Adrenal gland (tissue), 12 donors: Measurements from ENCODE around the gene TCEA3. TPM values are rescaled to one million over a fixed set of nuclear protein-coding genes. Genes with fewer than 3 reads are reported as not detected.

ENCODE experiments used
- DNase-seq, 7 donors: peaks; one replicate each; pipeline ENCODE4 v3.0.0-alpha.2; 2019 to 2020
- H3K27ac ChIP-seq, 5 donors: fragments of 200-600 bp; sonication (generic) in 4 of 5; 1 replicate in 3 of 5; 2 replicates in 2 of 5; pipeline versions ENCODE4 v1.5.1 to v1.8.0; 2016 to 2020; ENCODE audit warnings: mild to moderate bottlenecking in 1 of 5
- H3K27me3 ChIP-seq: fragments of 200-600 bp; 2 replicates; pipeline ENCODE4 v1.8.0; 2021
- H3K36me3 ChIP-seq, 2 donors: fragments of 200-600 bp; replicated peaks in 1 of 2; 1 replicate in 1 of 2; 2 replicates in 1 of 2; pipeline versions ENCODE4 v1.5.1 to v1.8.0; 2018 to 2022
- H3K4me1 ChIP-seq, 2 donors: fragments of 200-600 bp; replicated peaks in 1 of 2; 1 replicate in 1 of 2; 2 replicates in 1 of 2; pipeline versions ENCODE4 v1.5.1 to v1.8.0; 2018 to 2021
- H3K4me3 ChIP-seq, 4 donors: fragments of 200-600 bp; sonication (generic) in 3 of 4; one replicate each; pipeline ENCODE4 v1.5.1; 2016 to 2018
- H3K9me3 ChIP-seq, 3 donors: fragments of 200-600 bp; sonication (generic) in 1 of 3; replicated peaks in 1 of 3; 1 replicate in 2 of 3; 2 replicates in 1 of 3; pipeline versions ENCODE4 v1.5.1 to v1.8.0; 2016 to 2021
- CTCF ChIP-seq, 6 experiments: fragments of 450-650 bp in 4 of 6; fragments of 200-600 bp in 2 of 6; sonication (generic) in 1 of 6; IDR thresholded peaks; 1 replicate in 5 of 6; 2 replicates in 1 of 6; pipeline versions ENCODE4 v1.5.1 to v1.8.0; 2016 to 2021; ENCODE audit warnings: antibody characterized with exemption in 6 of 6, mild to moderate bottlenecking in 2 of 6, moderate library complexity in 1 of 6
- POLR2A ChIP-seq, 2 donors: fragments of 450-650 bp; IDR thresholded peaks; one replicate each; pipeline ENCODE4 v1.6.1; 2017; ENCODE audit warnings: antibody characterized with exemption in 2 of 2, mild to moderate bottlenecking in 2 of 2, moderate library complexity in 1 of 2
- WGBS, 4 donors: extraction: QIAGEN DNeasy Blood & Tissue Kit in 2 of 4; methylation state at CpG; one replicate each; pipeline versions ENCODE4 v1.1.5 to v1.1.7; 2013 to 2017; 5-methylcytosine and 5-hydroxymethylcytosine counted together
- intact Hi-C, 2 donors: fragments of 100-400 bp; cut with DNase I; formaldehyde crosslinking; loops; one replicate each; pipeline versions ENCODE4 v1.14.1 to v1.15.0; 2022 to 2023
- polyA plus RNA-seq, 3 donors: library from polyadenylated mRNA; stranded (reverse); fragments of 200-250 nt in 2 of 3; fragments of 350-450 nt in 1 of 3; fragmentation: Illumina TruSeq in 1 of 3; extraction: RNeasy Lipid Tissue Mini Kit (QIAGEN cat#74804) in 1 of 3; gene quantifications; one replicate each; pipeline ENCODE4 v1.2.3, GENCODE V29; 2013 to 2014
- total RNA-seq, 9 donors: library from RNA; depleted of rRNA in 4 of 9; stranded (reverse); fragments of >200 nt in 4 of 9; fragments of 120-200 nt in 1 of 9; fragmentation: NEBNext Ultra II Directional in 1 of 9; extraction: Animal tissue kit (Norgen Biotek cat#: 25700) in 1 of 9; gene quantifications; one replicate each; pipeline versions ENCODE4 v1.1.0 to v1.2.4, GENCODE V29; 2013 to 2023
- donor health status: healthy with polysubstance abuse.
- donor health status: Bipolar disorder and iron deficiency.
- donor health status: DM: yes; HTN: yes; CAD: no.
- donor health status: DM: no; HTN: no; CAD: no.
- donor health status: DM: no; HTN: no; CAD: no.
- donor health status: DM: yes; HTN: yes; CAD: no.

TCEA3 gene
- total and polyA plus RNA-seq, 12 donors, result 23.6 to 171 (median 115) TPM

- Histone ChIP-seq H3K4me1 (peaks cover 17 to 19% of the 10 kb centered on the region in 2 donors), H3K36me3 (peaks cover 0 to 22% of the 10 kb centered on the region in 2 donors), H3K27ac (no peak overlapping the region), H3K27me3 (no peaks in the 10 kb centered on the region), H3K4me3 (no peak overlapping the region), H3K9me3 (no peaks in the 10 kb centered on the region)
- TF ChIP-seq CTCF (IDR thresholded peaks at IDR 0.05) (no peak), POLR2A (IDR thresholded peaks at IDR 0.05) (no peak)
- WGBS, 4 donors, result 90 to 100% (median 98%) methylated on average over 3 of the region's 3 CpGs
- DNase-seq, result no peak
- intact Hi-C loops, result loop anchor here (5.0 to 10.0 kb wide), 2 partner anchors 45 to 107 kb away; partner anchors contain the start of gene E2F2 (in 1 of the 2)
Measured at GRCh38 chr1:23427550-23427949, 3.0 kb upstream of the TCEA3 start.

GRCh38 chr1:23426828-23427227 is 2.3 kb upstream of the TCEA3 start:
- WGBS, 4 donors, result 67 to 93% (median 81%) methylated on average over 2 of the region's 2 CpGs
- Histone ChIP-seq H3K9me3 (no peaks in the 10 kb centered on the region), H3K27ac (no peak overlapping the region), H3K4me1 (peaks cover 24 to 27% of the 10 kb centered on the region in 2 donors), H3K36me3 (peaks cover 0 to 15% of the 10 kb centered on the region in 2 donors), H3K4me3 (no peak overlapping the region), H3K27me3 (no peaks in the 10 kb centered on the region)
- intact Hi-C loops, result loop anchor here (5.0 to 10.0 kb wide), 2 partner anchors 45 to 108 kb away; partner anchors contain the start of gene E2F2 (in 1 of the 2)
- DNase-seq, result no peak
- no peak for TF ChIP-seq CTCF (IDR thresholded peaks at IDR 0.05)
- TF ChIP-seq POLR2A (IDR thresholded peaks at IDR 0.05), result no peak

GRCh38 chr1:23425193-23425494 is 596 bp upstream of the TCEA3 start:
- TF ChIP-seq CTCF (IDR thresholded peaks at IDR 0.05), result no peak
- peak overlapping the region in 4 of 5 donors; percentile 84 to 89 (median 86) for H3K27ac ChIP-seq
- 28 to 62% (median 36%) methylated on average over 4 to 5 of the region's 5 CpGs for WGBS, 4 donors
- no peaks in the 10 kb centered on the region for H3K27me3 ChIP-seq
- intact Hi-C loops, result loop anchor here (5.0 to 10.0 kb wide), 2 partner anchors 47 to 110 kb away; partner anchors contain the start of gene E2F2 (in 1 of the 2)
- H3K4me3 ChIP-seq, result no peak overlapping the region
- H3K9me3 ChIP-seq, result no peaks in the 10 kb centered on the region
- H3K36me3 ChIP-seq, result no peaks in the 10 kb centered on the region
- H3K4me1 ChIP-seq, result peaks cover 27 to 41% of the 10 kb centered on the region in 2 donors
- DNase-seq, result no peak

GRCh38 chr1:23423415-23424292 is 894 bp downstream of the TCEA3 start:
- DNase-seq, result peak; percentile 65 to 78 (median 70)
- no peaks in the 10 kb centered on the region for H3K36me3 ChIP-seq
- TF ChIP-seq POLR2A (IDR thresholded peaks at IDR 0.05) (peak in 1 of 2 donors; percentile 21), CTCF (IDR thresholded peaks at IDR 0.05) (no peak)
- intact Hi-C loops, result loop anchor here in 1 of 2 donors (10.0 kb wide), 1 partner anchor 111 kb away; the partner anchor contains the start of gene E2F2
- WGBS, 4 donors, result 6 to 14% (median 9%) methylated on average over 8 to 46 of the region's 46 CpGs; no CpG with 5 or more reads in 1 of the 4 donors
- H3K4me3 ChIP-seq, result peak overlapping the region; percentile 0 to 82 (median 40)
- no peaks in the 10 kb centered on the region for H3K9me3 ChIP-seq
- H3K4me1 ChIP-seq, result peaks cover 27 to 41% of the 10 kb centered on the region in 2 donors
- H3K27ac ChIP-seq, result peak overlapping the region in 4 of 5 donors; percentile 84 to 89 (median 86)
- H3K27me3 ChIP-seq, result no peaks in the 10 kb centered on the region
